ENCODE data around the gene AIPL1.
A peak's percentile ranks its signal among the peaks of the same experiment; 100 is the strongest.

GRCh38 chr17:6479622-6480302 lies 44.8 kb upstream of the AIPL1 start:
- peak in 1 of 2 experiments; percentile 27; a peak in 1 of 4 replicates for TF ChIP-seq REST (IDR thresholded peaks at IDR 0.05; ENCODE audit: insufficient read depth in 1 of 2, low read depth in 2 of 2, low read length in 2 of 2)
- TF ChIP-seq POLR2AphosphoS5 (IDR thresholded peaks at IDR 0.05; ENCODE audit: low read depth, low read length) = no peak
- TF ChIP-seq TAF1 (IDR thresholded peaks at IDR 0.05; ENCODE audit: borderline replicate concordance, insufficient read depth, low read length) = no peak
- TF ChIP-seq SIN3A (IDR thresholded peaks at IDR 0.05; ENCODE audit: borderline replicate concordance, insufficient read depth, low read length) = no peak
- no peak for TF ChIP-seq FOXP2 (optimal IDR thresholded peaks at IDR 0.05; ENCODE audit: borderline replicate concordance, extremely low read depth, extremely low read length, insufficient read depth)
